GM12878 (cell line): Measurements from ENCODE around the gene PMPCA. TPM values are rescaled to one million over a fixed set of nuclear protein-coding genes. Genes with fewer than 3 reads are reported as not detected.

Experiments
- ATAC-seq: fragments of 200-7000 bp; cut with Tn5 transposase; 3 replicates; pipeline ENCODE4 v1.9.1; 2020; ENCODE audit warnings: mild to moderate bottlenecking, moderate library complexity
- BruUV-seq: library from RNA; stranded (reverse); fragments of 400-500 nt; replicated peaks from 2 replicates; lab custom pipeline; 2021; lab: Mats Ljungman, UMichigan
- CTCF ChIA-PET: fragments of 300-600 bp; sonication (Branson Sonifier 250); formaldehyde crosslinking; extraction: SDS; loops from one replicate; lab custom pipeline; 2021; ENCODE audit warnings: inconsistent platforms; lab: Yijun Ruan, JAX
- POLR2A ChIA-PET: fragments of 350-600 bp; formaldehyde crosslinking; extraction: SDS; loops from one replicate; lab custom pipeline; 2021; ENCODE audit warnings: inconsistent platforms; lab: Charles Lee
- RAD21 ChIA-PET: fragments of 300-600 bp; sonication (Branson Sonifier 250); formaldehyde crosslinking; loops from one replicate; lab custom pipeline; 2023; ENCODE audit warnings: antibody characterized with exemption; ENCODE audit not compliant: unreplicated experiment; lab: Charles Lee
- SMC1A ChIA-PET: fragments of 300-600 bp; sonication (Branson Sonifier 250); formaldehyde crosslinking; loops from one replicate; lab custom pipeline; 2023; ENCODE audit not compliant: unreplicated experiment, uncharacterized antibody; lab: Charles Lee
- DNase-seq: peaks from one replicate; pipeline ENCODE4 v3.0.0-alpha.2; 2011; ENCODE audit warnings: low read depth, low spot score
- FAIRE-seq: peaks from 3 replicates; lab custom pipeline; 2011; peaks lifted over from hg19 to GRCh38; lab: Jason Lieb, UNC
- H2AFZ ChIP-seq: 2 replicates; pipeline ENCODE4 v1.6.0; 2011; ENCODE audit warnings: low read depth, low read length, control low read depth; ENCODE audit not compliant: control insufficient read depth
- H3K27ac ChIP-seq: 2 replicates; pipeline ENCODE4 v1.5.1; 2011; ENCODE audit warnings: control low read depth; ENCODE audit not compliant: control insufficient read depth, insufficient read depth
- H3K27me3 ChIP-seq, 2 experiments: replicated peaks in 1 of 2; 2 replicates each; pipeline versions ENCODE4 v1.6.0 to v1.6.1; 2011; ENCODE audit warnings: low read length in 1 of 2; ENCODE audit not compliant: control insufficient read depth in 2 of 2, insufficient read depth in 2 of 2
- H3K36me3 ChIP-seq, 2 experiments: 2 replicates each; pipeline ENCODE4 v1.5.1; 2011; ENCODE audit warnings: low read length in 1 of 2; ENCODE audit not compliant: control insufficient read depth in 2 of 2, insufficient read depth in 2 of 2
- H3K4me1 ChIP-seq: 2 replicates; pipeline ENCODE4 v1.6.1; 2011; ENCODE audit warnings: mild to moderate bottlenecking, low read length, moderate library complexity, mixed read lengths; ENCODE audit not compliant: control insufficient read depth, insufficient read depth
- H3K4me2 ChIP-seq: 2 replicates; pipeline ENCODE4 v1.6.0; 2011; ENCODE audit warnings: control low read depth; ENCODE audit not compliant: control insufficient read depth, insufficient read depth
- H3K4me3 ChIP-seq: fragments of 200-600 bp; sonication (generic); 2 replicates; pipeline ENCODE4 v1.5.1; 2016
- H3K79me2 ChIP-seq: 2 replicates; pipeline ENCODE4 v1.6.0; 2011; ENCODE audit warnings: low read length; ENCODE audit not compliant: control insufficient read depth, insufficient read depth
- H3K9ac ChIP-seq: 2 replicates; pipeline ENCODE4 v1.8.0; 2011; ENCODE audit warnings: low read length, control low read depth, mixed read lengths; ENCODE audit not compliant: control insufficient read depth, insufficient read depth
- H3K9me3 ChIP-seq: replicated peaks from 3 replicates; pipeline ENCODE4 v1.5.1; 2011; ENCODE audit warnings: mild to moderate bottlenecking, low read length; ENCODE audit not compliant: control insufficient read depth, insufficient read depth
- H4K20me1 ChIP-seq: 2 replicates; pipeline ENCODE4 v1.6.0; 2011; ENCODE audit not compliant: control insufficient read depth, insufficient read depth
- CEBPB ChIP-seq, 2 experiments: fragments of 150-350 bp in 1 of 2; IDR thresholded peaks; 2 replicates each; pipeline ENCODE4 v1.6.1; 2012 to 2014; ENCODE audit warnings: low read depth in 2 of 2, low read length in 2 of 2, borderline replicate concordance in 1 of 2, inconsistent platforms in 1 of 2
- CREM ChIP-seq: IDR thresholded peaks from 2 replicates; pipeline ENCODE4 v1.6.1; 2014; ENCODE audit warnings: antibody characterized with exemption, low read depth
- E4F1 ChIP-seq: fragments of 450-650 bp; IDR thresholded peaks from 2 replicates; pipeline ENCODE4 v1.6.1; 2018; ENCODE audit warnings: borderline replicate concordance, mild to moderate bottlenecking; ENCODE audit not compliant: partially characterized antibody
- ESRRA ChIP-seq: IDR thresholded peaks from 2 replicates; pipeline ENCODE4 v1.6.1; 2012; ENCODE audit warnings: mild to moderate bottlenecking, low read length, improper control_type of control experiment
- IRF5 ChIP-seq: fragments of 450-650 bp; IDR thresholded peaks from 2 replicates; pipeline ENCODE4 v1.6.1; 2017; ENCODE audit warnings: borderline replicate concordance
- MTA2 ChIP-seq: fragments of 450-650 bp; IDR thresholded peaks from 2 replicates; pipeline ENCODE4 v1.6.1; 2016; ENCODE audit warnings: low read depth, mild to moderate bottlenecking, moderate library complexity
- NKRF ChIP-seq: fragments of 450-650 bp; conservative IDR thresholded peaks from 2 replicates; pipeline ENCODE4 v1.6.1; 2017; ENCODE audit warnings: mild to moderate bottlenecking, moderate library complexity
- RB1 ChIP-seq: fragments of 450-650 bp; formaldehyde crosslinking; IDR thresholded peaks from 2 replicates; pipeline ENCODE4 v1.6.1; 2017; ENCODE audit warnings: mild to moderate bottlenecking, borderline replicate concordance
- SMAD5 ChIP-seq: IDR thresholded peaks from 2 replicates; pipeline ENCODE4 v1.6.1; 2016; ENCODE audit warnings: antibody characterized with exemption, low read depth
- TCF3 ChIP-seq: IDR thresholded peaks from 2 replicates; pipeline ENCODE4 v1.6.1; 2012; ENCODE audit warnings: low read depth, mild to moderate bottlenecking, low read length, borderline replicate concordance; ENCODE audit not compliant: insufficient read depth
- USF2 ChIP-seq: IDR thresholded peaks from 2 replicates; pipeline ENCODE4 v1.6.1; 2011; ENCODE audit warnings: low read depth, low read length, improper control_type of control experiment, borderline replicate concordance
- ZBTB4 ChIP-seq: fragments of 450-650 bp; formaldehyde crosslinking; IDR thresholded peaks from 2 replicates; pipeline ENCODE4 v1.4.0; 2022; ENCODE audit warnings: mild to moderate bottlenecking, moderate library complexity
- WGBS: methylation state at CpG from one replicate; pipeline ENCODE4 v1.1.6; 2016; ENCODE audit warnings: low lambda C conversion rate; ENCODE audit not compliant: insufficient replicate concordance, insufficient coverage; ENCODE audit errors: missing lambda C conversion rate; 5-methylcytosine and 5-hydroxymethylcytosine counted together
- in situ Hi-C: fragments of 300-500 bp; cut with MboI; formaldehyde crosslinking; loops from 9 replicates; pipeline ENCODE4 v1.14.3; 2018; ENCODE audit warnings: mixed read lengths
- intact Hi-C: fragments of 100-400 bp; cut with micrococcal nuclease; formaldehyde crosslinking; loops from one replicate; pipeline ENCODE4 v1.14.2; 2022; ENCODE audit not compliant: unreplicated experiment
- polyA plus RNA-seq, 11 experiments: library from polyadenylated mRNA; depleted of rRNA in 4 of 11; unstranded in 6 of 11; stranded (reverse) in 5 of 11; fragments of >200 nt; fragmentation: Nextera tagmentation in 4 of 11; fragmentation: Illumina TruSeq in 1 of 11; extraction: Ambion mirVana in 4 of 11; extraction: Trizol in 1 of 11; gene quantifications; 1 replicate in 1 of 11; 2 replicates in 10 of 11; pipeline versions ENCODE4 v1.2.1 to v1.2.3, GENCODE V29; 2011 to 2016; ENCODE audit warnings: inconsistent platforms in 2 of 11, missing spikeins in 2 of 11, low read depth in 1 of 11
- total RNA-seq, 4 experiments: library from RNA; depleted of rRNA in 3 of 4; stranded (reverse); fragments of >200 nt in 3 of 4; fragmentation: Illumina TruSeq in 1 of 4; extraction: Trizol in 1 of 4; gene quantifications; 2 replicates each; pipeline versions ENCODE4 v1.2.1 to v1.2.3, GENCODE V29; 2013 to 2021

The PMPCA gene
- total and polyA plus RNA-seq, 10 of the 15 experiments (the other 5 are each of a cell fraction or from before 2014, with no cell fraction given) = 8.1 to 137 (median 75.7) TPM

- RAD21 ChIA-PET = no interaction called here
- DNase-seq = no peak
- H3K4me3 ChIP-seq = no peak overlapping the region
- no peaks in the 10 kb centered on the region; a peak in 1 of 4 replicates for H3K36me3 ChIP-seq
- intact Hi-C loops (no loop called here), in situ Hi-C loops (no loop called here)
- no peak overlapping the region for H3K9ac ChIP-seq
- no peaks in the 10 kb centered on the region for H4K20me1 ChIP-seq
- no peaks in the 10 kb centered on the region for H3K27me3 ChIP-seq
- H3K9me3 ChIP-seq = no peaks in the 10 kb centered on the region; the same call in 2 of the 3 replicates
- peaks cover 10% of the 10 kb centered on the region for H3K4me1 ChIP-seq
- SMC1A ChIA-PET = no interaction called here
- H3K27ac ChIP-seq = no peak overlapping the region
- BruUV-seq = no TSS peak
- WGBS = 84% methylated on average over 31 of the region's 31 CpGs
- ATAC-seq = no peak
- POLR2A ChIA-PET = no interaction called here
- H3K79me2 ChIP-seq = no peaks in the 10 kb centered on the region
- no peak for FAIRE-seq
- no peak overlapping the region for H2AFZ ChIP-seq
- CTCF ChIA-PET = no interaction called here
- no peak overlapping the region for H3K4me2 ChIP-seq
- no peak for TF ChIP-seq USF2
- TF ChIP-seq CREM = no peak
- TF ChIP-seq IRF5 = no peak
- TF ChIP-seq ZBTB4 = no peak
- TF ChIP-seq E4F1 = no peak
- no peak for TF ChIP-seq MTA2
- no peak for TF ChIP-seq RB1
- TF ChIP-seq ESRRA = no peak
- no peak for TF ChIP-seq SMAD5
- TF ChIP-seq NKRF = no peak
- TF ChIP-seq TCF3 = no peak
- TF ChIP-seq CEBPB (IDR thresholded peaks at IDR 0.05; ENCODE audit: borderline replicate concordance in 1 of 2, low read depth in 2 of 2, low read length in 2 of 2) = no peak
These were observed 45.3 kb upstream of the PMPCA start for GRCh38 chr9:136364942-136365774.
